Measurements from ENCODE around the gene ZMAT5. TPM values are rescaled to one million over a fixed set of nuclear protein-coding genes. Genes with fewer than 3 reads are reported as not detected.

Gene ZMAT5
- total RNA-seq, 6 donors from 2014 or later: 9.4 to 24.4 (median 22.4) TPM

DNA sequence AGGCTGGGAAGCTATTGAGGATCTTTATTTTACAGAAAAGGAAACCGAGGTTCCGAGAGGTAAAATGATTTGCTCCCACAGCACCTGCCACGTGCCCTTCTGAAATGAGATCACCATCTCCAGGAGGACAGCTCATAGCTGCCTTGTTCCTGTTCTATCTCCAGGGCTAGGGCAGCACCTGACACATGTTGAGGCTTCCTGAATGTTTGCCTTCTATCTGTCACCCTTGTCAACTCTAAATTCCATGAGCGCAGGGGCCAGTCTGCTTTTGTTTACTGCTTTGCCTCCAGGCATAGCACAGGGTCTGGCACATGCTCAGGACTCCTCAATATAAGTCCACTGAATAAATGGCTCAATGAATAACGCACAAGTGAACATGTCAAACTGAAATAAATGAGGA is 47.2 kb upstream of the ZMAT5 start:
- no peak for ATAC-seq (ENCODE audit: low FRiP score in 2 of 2)
- Histone ChIP-seq H3K9me3 (no peaks in the 10 kb centered on the region), H3K27me3 (no peaks in the 10 kb centered on the region), H3K36me3 (peaks cover 18 to 90% (median 52%) of the 10 kb centered on the region in 4 donors), H3K4me3 (no peak overlapping the region), H3K4me1 (peaks cover 10 to 35% (median 18%) of the 10 kb centered on the region in 4 donors), H3K27ac (no peak overlapping the region)
- TF ChIP-seq, protein P1, sequence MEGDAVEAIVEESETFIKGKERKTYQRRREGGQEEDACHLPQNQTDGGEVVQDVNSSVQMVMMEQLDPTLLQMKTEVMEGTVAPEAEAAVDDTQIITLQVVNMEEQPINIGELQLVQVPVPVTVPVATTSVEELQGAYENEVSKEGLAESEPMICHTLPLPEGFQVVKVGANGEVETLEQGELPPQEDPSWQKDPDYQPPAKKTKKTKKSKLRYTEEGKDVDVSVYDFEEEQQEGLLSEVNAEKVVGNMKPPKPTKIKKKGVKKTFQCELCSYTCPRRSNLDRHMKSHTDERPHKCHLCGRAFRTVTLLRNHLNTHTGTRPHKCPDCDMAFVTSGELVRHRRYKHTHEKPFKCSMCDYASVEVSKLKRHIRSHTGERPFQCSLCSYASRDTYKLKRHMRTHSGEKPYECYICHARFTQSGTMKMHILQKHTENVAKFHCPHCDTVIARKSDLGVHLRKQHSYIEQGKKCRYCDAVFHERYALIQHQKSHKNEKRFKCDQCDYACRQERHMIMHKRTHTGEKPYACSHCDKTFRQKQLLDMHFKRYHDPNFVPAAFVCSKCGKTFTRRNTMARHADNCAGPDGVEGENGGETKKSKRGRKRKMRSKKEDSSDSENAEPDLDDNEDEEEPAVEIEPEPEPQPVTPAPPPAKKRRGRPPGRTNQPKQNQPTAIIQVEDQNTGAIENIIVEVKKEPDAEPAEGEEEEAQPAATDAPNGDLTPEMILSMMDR (IDR thresholded peaks at IDR 0.05): no peak
- TF ChIP-seq POLR2AphosphoS5 (IDR thresholded peaks at IDR 0.05): no peak
- no peak for DNase-seq
- WGBS, 2 donors: 86 to 89% methylated on average over 5 of the region's 5 CpGs

DNA sequence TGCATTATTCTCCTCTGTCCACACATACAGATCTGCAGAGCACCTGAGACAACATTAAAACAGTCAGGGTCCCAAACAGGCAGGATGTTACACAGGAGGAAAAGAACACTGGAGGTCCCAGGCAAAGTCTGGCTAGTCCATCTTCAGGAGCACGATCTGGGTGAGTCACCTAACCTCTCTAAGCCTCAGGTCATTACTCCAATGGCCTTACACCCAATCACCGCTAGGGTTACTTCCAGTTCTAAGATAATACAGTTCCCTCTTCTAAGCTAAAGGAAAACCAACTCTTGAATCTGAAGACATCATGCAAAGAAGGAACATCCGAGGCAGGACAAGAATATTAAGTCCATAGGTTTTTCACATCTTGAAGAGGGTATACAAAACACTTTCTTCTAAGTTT is 46.8 kb upstream of the ZMAT5 start:
- Histone ChIP-seq H3K4me1 (peaks cover 10 to 35% (median 18%) of the 10 kb centered on the region in 4 donors), H3K4me3 (no peak overlapping the region), H3K9me3 (no peaks in the 10 kb centered on the region), H3K36me3 (peaks cover 18 to 89% (median 48%) of the 10 kb centered on the region in 4 donors), H3K27me3 (no peaks in the 10 kb centered on the region), H3K27ac (no peak overlapping the region)
- ATAC-seq (ENCODE audit: low FRiP score in 2 of 2) (no peak), DNase-seq (no peak)
- 78 to 87% methylated on average over 3 of the region's 3 CpGs for WGBS, 2 donors
- TF ChIP-seq, protein P1 (IDR thresholded peaks at IDR 0.05): no peak
- TF ChIP-seq POLR2A (IDR thresholded peaks at IDR 0.05): no peak
- TF ChIP-seq EP300 (IDR thresholded peaks at IDR 0.05): no peak
- TF ChIP-seq POLR2AphosphoS5 (IDR thresholded peaks at IDR 0.05): no peak

DNA sequence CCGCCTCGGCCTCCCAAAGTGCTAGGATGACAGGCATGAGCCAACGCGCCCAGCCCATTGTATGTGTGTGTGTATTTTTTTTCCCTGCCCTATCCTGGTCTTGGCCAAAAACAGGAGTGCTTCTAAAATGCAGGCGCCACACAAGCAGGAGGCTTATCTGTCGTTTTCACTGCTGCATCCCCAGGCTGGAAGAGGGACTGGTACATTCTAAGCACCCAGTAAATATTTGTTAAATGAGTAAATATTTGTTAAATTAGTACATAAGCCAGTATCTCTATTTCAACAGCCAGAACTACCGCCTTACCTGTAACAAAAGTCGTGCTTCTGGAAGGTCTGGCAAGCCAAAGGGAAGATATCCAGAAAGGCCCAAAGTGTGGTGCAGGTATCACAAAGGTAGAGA is 46.3 kb upstream of the ZMAT5 start:
- no peak for ATAC-seq (ENCODE audit: low FRiP score in 2 of 2)
- WGBS, 2 donors: 84 to 90% methylated on average over 8 of the region's 8 CpGs
- Histone ChIP-seq H3K9me3 (no peaks in the 10 kb centered on the region), H3K36me3 (peaks cover 21 to 89% (median 51%) of the 10 kb centered on the region in 4 donors), H3K27ac (no peak overlapping the region), H3K4me1 (peaks cover 10 to 35% (median 18%) of the 10 kb centered on the region in 4 donors), H3K4me3 (no peak overlapping the region), H3K27me3 (no peaks in the 10 kb centered on the region)
- TF ChIP-seq, protein P1 (IDR thresholded peaks at IDR 0.05): no peak
- TF ChIP-seq POLR2AphosphoS5 (IDR thresholded peaks at IDR 0.05) (no peak), EP300 (IDR thresholded peaks at IDR 0.05) (no peak), POLR2A (IDR thresholded peaks at IDR 0.05) (no peak)
- no peak for DNase-seq

DNA sequence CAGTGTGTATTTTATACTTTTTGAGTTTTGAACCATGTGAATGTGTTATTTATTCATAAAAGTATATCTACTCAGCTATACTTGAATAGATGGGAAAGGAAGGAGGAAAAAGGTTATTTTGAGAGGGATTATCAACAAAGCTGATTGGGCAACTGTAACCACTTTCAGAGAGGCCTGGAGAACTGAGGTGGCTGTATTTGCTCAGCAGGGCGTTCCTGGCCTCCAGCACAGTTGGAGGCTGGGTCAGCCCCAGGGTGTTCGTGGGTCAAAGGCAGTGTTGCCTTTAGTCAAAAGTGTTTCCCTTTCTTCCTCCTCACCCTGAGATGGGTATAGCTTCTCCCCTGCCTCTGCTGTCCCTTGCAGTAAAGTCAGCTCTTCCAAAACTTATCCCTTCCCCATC is 44.6 kb upstream of the ZMAT5 start:
- DNase-seq: peak in 1 of 2 donors; percentile 80
- Histone ChIP-seq H3K4me3 (no peak overlapping the region), H3K27me3 (no peaks in the 10 kb centered on the region), H3K27ac (peak overlapping the region in 2 of 4 donors; percentile 40 to 43), H3K9me3 (no peaks in the 10 kb centered on the region), H3K36me3 (peaks cover 28 to 92% (median 66%) of the 10 kb centered on the region in 4 donors), H3K4me1 (peaks cover 6 to 27% (median 14%) of the 10 kb centered on the region in 4 donors)
- 56 to 61% methylated on average over 2 of the region's 2 CpGs for WGBS, 2 donors
- TF ChIP-seq EP300 (IDR thresholded peaks at IDR 0.05): peak in 1 of 4 donors; percentile 45
- TF ChIP-seq POLR2A (IDR thresholded peaks at IDR 0.05): no peak
- peak in 1 of 2 donors; percentile 43 for TF ChIP-seq POLR2AphosphoS5 (IDR thresholded peaks at IDR 0.05)
- TF ChIP-seq, protein P1 (IDR thresholded peaks at IDR 0.05): no peak
- peak in 1 of 2 donors; percentile 75 for ATAC-seq (ENCODE audit: low FRiP score in 2 of 2)

DNA sequence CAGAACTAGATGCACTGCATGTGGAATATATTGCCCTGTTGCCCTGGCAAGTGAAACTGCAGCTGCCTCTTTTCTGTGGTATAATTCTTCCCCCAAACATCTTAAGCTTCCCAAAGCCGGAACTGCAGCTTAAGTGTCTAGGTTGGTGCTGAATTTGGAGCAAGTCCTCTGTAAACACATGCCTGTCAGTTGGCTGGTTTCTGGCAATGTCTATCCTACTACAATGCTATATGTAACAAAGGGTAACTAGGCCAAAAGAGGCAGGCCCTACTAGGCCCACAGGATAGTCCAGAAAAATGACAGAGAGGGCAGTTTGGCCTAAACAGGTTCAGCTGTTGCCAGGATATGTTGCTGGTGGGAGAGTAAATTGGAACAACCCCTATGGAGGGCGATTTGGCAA is 43.4 kb upstream of the ZMAT5 start:
- ATAC-seq (ENCODE audit: low FRiP score in 2 of 2): no peak
- H3K27ac ChIP-seq: peak overlapping the region in 2 of 4 donors; percentile 37 to 43
- no peak for DNase-seq

More for the DNA sequence above, 43.4 kb upstream of the ZMAT5 start:
- H3K36me3 ChIP-seq: peaks cover 36 to 93% (median 72%) of the 10 kb centered on the region in 4 donors
- WGBS, 2 donors: 73 to 83% methylated on average over 2 of the region's 2 CpGs
- H3K4me3 ChIP-seq: no peak overlapping the region
- H3K27me3 ChIP-seq: no peaks in the 10 kb centered on the region
- H3K9me3 ChIP-seq: no peaks in the 10 kb centered on the region
- H3K4me1 ChIP-seq: peaks cover 3 to 22% (median 12%) of the 10 kb centered on the region in 4 donors
- TF ChIP-seq EP300 (IDR thresholded peaks at IDR 0.05) (no peak), POLR2A (IDR thresholded peaks at IDR 0.05) (no peak), POLR2AphosphoS5 (IDR thresholded peaks at IDR 0.05) (no peak)
- TF ChIP-seq, protein P1 (IDR thresholded peaks at IDR 0.05): no peak
